ENCODE data around the gene MSI2.

MSI2 gene

DNA sequence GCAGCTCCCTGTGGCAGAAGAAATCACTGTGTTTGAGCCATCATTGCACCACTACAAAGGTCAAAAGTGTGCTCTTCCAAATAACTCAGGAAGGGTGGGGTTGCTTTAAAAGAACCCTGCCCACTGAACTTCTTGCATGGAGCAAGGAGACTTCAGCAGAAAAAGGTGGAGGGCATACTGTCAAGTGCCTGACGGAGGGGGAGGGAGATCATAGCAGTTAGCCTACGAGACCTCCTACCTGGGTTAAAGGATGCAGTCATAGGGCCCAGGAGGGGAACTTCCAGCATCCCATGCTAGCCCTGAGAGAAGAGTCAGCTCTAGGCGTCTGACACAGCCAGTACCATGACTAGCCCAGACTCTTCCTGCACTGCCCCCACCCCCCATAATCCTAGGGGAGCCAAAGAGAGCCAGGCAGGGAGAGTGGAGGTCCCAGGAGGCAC, 45.3 kb upstream of the MSI2 start:
- no peak overlapping the region for H2BK120ac ChIP-seq (ENCODE audit: low read depth, low read length)
- H3K27ac ChIP-seq (replicated peaks; ENCODE audit: low read length): no peak overlapping the region
- no peaks in the 10 kb centered on the region for H3K36me3 ChIP-seq (replicated peaks in 1 of 2; ENCODE audit: control insufficient read depth in 2 of 2, insufficient read depth in 2 of 2, low read length in 2 of 2)
- H3K23ac ChIP-seq (ENCODE audit: low read depth, low read length, poor library complexity): no peak overlapping the region
- H4K8ac ChIP-seq (ENCODE audit: low read depth, low read length): no peak overlapping the region
- DNase-seq (ENCODE audit: low spot score): no peak
- H3K4me1 ChIP-seq (ENCODE audit: control insufficient read depth in 2 of 2, insufficient read depth in 1 of 2, low read depth in 1 of 2, low read length in 2 of 2): peaks cover 9 to 11% of the 10 kb centered on the region in 2 donors
- no peak overlapping the region for H3K4me3 ChIP-seq (ENCODE audit: low read length in 2 of 2)
- H2AK5ac ChIP-seq (ENCODE audit: low read depth, low read length): no peak overlapping the region
- H3K4ac ChIP-seq (ENCODE audit: low read length): no peak overlapping the region
- peaks cover 2 to 6% of the 10 kb centered on the region in 2 donors for H3K9me3 ChIP-seq (replicated peaks in 1 of 2; ENCODE audit: control insufficient read depth in 2 of 2, insufficient read depth in 1 of 2, low read depth in 1 of 2, low read length in 2 of 2)
- H4K91ac ChIP-seq (ENCODE audit: low read depth, low read length, poor library complexity): no peak overlapping the region
- H3K9ac ChIP-seq (ENCODE audit: low read depth, low read length, poor library complexity): no peak overlapping the region
- no peak overlapping the region for H2BK5ac ChIP-seq (ENCODE audit: low read length)
- no CpG with 5 or more reads among the region's 3 CpGs for WGBS, 2 donors (ENCODE audit: extremely low coverage in 2 of 2, insufficient read length in 2 of 2, insufficient replicate concordance in 1 of 2)
- no peaks in the 10 kb centered on the region for H3K27me3 ChIP-seq (ENCODE audit: control insufficient read depth in 3 of 3, insufficient read depth in 3 of 3, low read depth in 1 of 3, low read length in 3 of 3)
- no peak overlapping the region for H2BK15ac ChIP-seq (ENCODE audit: low read length)
- no peak overlapping the region for H3K4me2 ChIP-seq (ENCODE audit: insufficient read depth, low read length, poor library complexity, severe bottlenecking)
- no peak overlapping the region for H2BK12ac ChIP-seq (ENCODE audit: low read length)
- no peak overlapping the region for H2AFZ ChIP-seq (ENCODE audit: low read length)
- H3K79me1 ChIP-seq (ENCODE audit: low read depth, low read length): no peaks in the 10 kb centered on the region
- no peak overlapping the region for H3K18ac ChIP-seq (ENCODE audit: low read length)
- H3K14ac ChIP-seq (ENCODE audit: low read length): no peak overlapping the region

DNA sequence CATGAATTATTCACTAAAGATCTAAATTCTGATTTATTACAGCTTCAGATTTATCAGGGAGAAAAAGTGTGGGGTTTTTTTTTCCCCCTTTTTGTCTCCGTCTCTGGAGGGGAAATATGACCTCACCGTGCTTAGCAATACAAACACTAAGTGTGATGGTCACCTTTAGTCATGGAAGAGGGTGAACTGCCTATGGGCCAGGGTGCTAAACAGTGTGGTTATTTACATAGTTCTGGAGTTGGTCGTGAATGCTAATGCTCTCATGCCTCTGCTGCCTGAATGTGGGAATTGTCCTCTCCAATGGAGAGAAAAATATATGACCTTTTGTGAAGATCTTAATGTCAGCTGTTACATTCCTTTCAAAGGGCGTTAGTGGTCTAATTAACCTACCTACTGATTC, 44.8 kb upstream of the MSI2 start:
- no peak overlapping the region for H3K23ac ChIP-seq (ENCODE audit: low read depth, low read length, poor library complexity)
- peaks cover 9 to 11% of the 10 kb centered on the region in 2 donors for H3K4me1 ChIP-seq (ENCODE audit: control insufficient read depth in 2 of 2, insufficient read depth in 1 of 2, low read depth in 1 of 2, low read length in 2 of 2)
- no peaks in the 10 kb centered on the region for H3K79me1 ChIP-seq (ENCODE audit: low read depth, low read length)
- no peak overlapping the region for H2AFZ ChIP-seq (ENCODE audit: low read length)
- no peak overlapping the region for H2BK5ac ChIP-seq (ENCODE audit: low read length)
- no peak overlapping the region for H3K27ac ChIP-seq (replicated peaks; ENCODE audit: low read length)
- H4K8ac ChIP-seq (ENCODE audit: low read depth, low read length): no peak overlapping the region
- H3K36me3 ChIP-seq (replicated peaks in 1 of 2; ENCODE audit: control insufficient read depth in 2 of 2, insufficient read depth in 2 of 2, low read length in 2 of 2): no peaks in the 10 kb centered on the region
- no peak overlapping the region for H2BK15ac ChIP-seq (ENCODE audit: low read length)
- H2AK5ac ChIP-seq (ENCODE audit: low read depth, low read length): no peak overlapping the region
- no peak overlapping the region for H3K4me2 ChIP-seq (ENCODE audit: insufficient read depth, low read length, poor library complexity, severe bottlenecking)
- H4K91ac ChIP-seq (ENCODE audit: low read depth, low read length, poor library complexity): no peak overlapping the region
- peaks cover 2 to 6% of the 10 kb centered on the region in 2 donors for H3K9me3 ChIP-seq (replicated peaks in 1 of 2; ENCODE audit: control insufficient read depth in 2 of 2, insufficient read depth in 1 of 2, low read depth in 1 of 2, low read length in 2 of 2)
- H2BK120ac ChIP-seq (ENCODE audit: low read depth, low read length): no peak overlapping the region
- no peak overlapping the region for H3K18ac ChIP-seq (ENCODE audit: low read length)
- no peak for DNase-seq (ENCODE audit: low spot score)
- no peak overlapping the region for H3K9ac ChIP-seq (ENCODE audit: low read depth, low read length, poor library complexity)
- no peak overlapping the region for H3K14ac ChIP-seq (ENCODE audit: low read length)
- no peak overlapping the region for H2BK12ac ChIP-seq (ENCODE audit: low read length)
- no CpG with 5 or more reads among the region's 4 CpGs for WGBS, 2 donors (ENCODE audit: extremely low coverage in 2 of 2, insufficient read length in 2 of 2, insufficient replicate concordance in 1 of 2)
- no peaks in the 10 kb centered on the region for H3K27me3 ChIP-seq (ENCODE audit: control insufficient read depth in 3 of 3, insufficient read depth in 3 of 3, low read depth in 1 of 3, low read length in 3 of 3)
- no peak overlapping the region for H3K4ac ChIP-seq (ENCODE audit: low read length)
- H3K4me3 ChIP-seq (ENCODE audit: low read length in 2 of 2): no peak overlapping the region

DNA sequence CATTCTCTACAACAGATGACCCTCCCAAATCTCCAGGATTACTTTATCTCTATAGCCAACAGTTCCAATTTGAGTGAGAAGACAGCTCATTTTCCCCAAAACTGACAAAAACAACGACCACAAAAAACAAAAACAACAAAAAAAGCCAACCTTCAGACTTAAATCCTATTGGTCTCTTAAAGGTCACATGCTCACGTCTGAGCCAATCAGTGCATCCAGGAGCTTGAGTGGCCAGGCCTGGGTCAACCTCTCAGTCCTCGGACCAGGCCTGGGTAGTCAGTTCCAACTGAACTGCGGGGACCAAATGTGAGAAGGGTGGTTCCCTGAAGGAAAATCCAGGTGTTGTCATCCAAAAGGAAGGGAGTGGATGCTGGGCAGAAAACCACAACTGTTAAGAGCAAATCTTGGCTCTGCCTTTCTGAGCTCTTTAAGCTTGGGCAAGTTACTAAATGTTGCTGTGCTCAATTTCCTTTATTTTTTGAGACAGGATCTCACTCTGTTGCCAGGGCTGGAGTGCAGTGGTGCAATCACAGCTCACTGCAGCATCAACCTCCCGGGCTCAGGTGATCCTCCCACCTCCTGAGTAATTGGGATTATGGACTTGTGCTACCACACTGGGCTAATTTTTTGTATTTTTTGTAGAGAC, 43.0 kb upstream of the MSI2 start:
- Histone ChIP-seq H3K18ac (ENCODE audit: low read length) (no peak overlapping the region), H3K27ac (replicated peaks; ENCODE audit: low read length) (no peak overlapping the region), H3K9ac (ENCODE audit: low read depth, low read length, poor library complexity) (no peak overlapping the region)

DNA sequence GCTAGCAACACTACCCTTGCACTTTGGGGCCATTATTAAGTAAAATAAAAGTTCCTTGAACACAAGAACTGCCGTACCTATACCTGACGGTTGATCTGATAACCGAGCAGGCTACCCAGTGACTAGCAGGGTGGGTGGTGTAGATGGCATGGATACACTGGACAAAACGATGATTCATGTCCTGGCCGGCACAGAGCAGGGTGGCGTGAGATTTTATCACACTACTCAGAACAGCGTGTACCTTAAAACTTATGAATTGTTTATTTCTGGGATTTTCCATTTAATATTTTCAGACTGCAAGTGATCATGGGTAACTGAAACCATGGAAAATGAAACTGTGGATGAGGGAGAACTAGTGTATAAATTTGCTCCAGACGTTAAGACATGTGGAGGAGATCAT, 41.0 kb upstream of the MSI2 start:
- no CpG with 5 or more reads among the region's 8 CpGs for WGBS, 2 donors (ENCODE audit: extremely low coverage in 2 of 2, insufficient read length in 2 of 2, insufficient replicate concordance in 1 of 2)

More for the DNA sequence above, 43.0 kb upstream of the MSI2 start:
- Histone ChIP-seq H3K4ac (ENCODE audit: low read length) (no peak overlapping the region), H3K23ac (ENCODE audit: low read depth, low read length, poor library complexity) (no peak overlapping the region), H4K8ac (ENCODE audit: low read depth, low read length) (no peak overlapping the region), H2BK12ac (ENCODE audit: low read length) (no peak overlapping the region), H2BK120ac (ENCODE audit: low read depth, low read length) (no peak overlapping the region), H3K27me3 (ENCODE audit: control insufficient read depth in 3 of 3, insufficient read depth in 3 of 3, low read depth in 1 of 3, low read length in 3 of 3) (no peaks in the 10 kb centered on the region), H3K14ac (ENCODE audit: low read length) (no peak overlapping the region), H2AK5ac (ENCODE audit: low read depth, low read length) (no peak overlapping the region), H3K9me3 (replicated peaks in 1 of 2; ENCODE audit: control insufficient read depth in 2 of 2, insufficient read depth in 1 of 2, low read depth in 1 of 2, low read length in 2 of 2) (peaks cover 2 to 3% of the 10 kb centered on the region in 2 donors), H2AFZ (ENCODE audit: low read length) (no peak overlapping the region), H3K4me3 (ENCODE audit: low read length in 2 of 2) (no peak overlapping the region), H3K79me1 (ENCODE audit: low read depth, low read length) (no peaks in the 10 kb centered on the region), H3K36me3 (replicated peaks in 1 of 2; ENCODE audit: control insufficient read depth in 2 of 2, insufficient read depth in 2 of 2, low read length in 2 of 2) (no peaks in the 10 kb centered on the region), H3K4me2 (ENCODE audit: insufficient read depth, low read length, poor library complexity, severe bottlenecking) (no peak overlapping the region), H2BK15ac (ENCODE audit: low read length) (no peak overlapping the region), H3K4me1 (ENCODE audit: control insufficient read depth in 2 of 2, insufficient read depth in 1 of 2, low read depth in 1 of 2, low read length in 2 of 2) (peaks cover 9 to 11% of the 10 kb centered on the region in 2 donors), H4K91ac (ENCODE audit: low read depth, low read length, poor library complexity) (no peak overlapping the region), H2BK5ac (ENCODE audit: low read length) (no peak overlapping the region)
- DNase-seq (ENCODE audit: low spot score): no peak
- no CpG with 5 or more reads among the region's 5 CpGs for WGBS, 2 donors (ENCODE audit: extremely low coverage in 2 of 2, insufficient read length in 2 of 2, insufficient replicate concordance in 1 of 2)

More for the DNA sequence above, 41.0 kb upstream of the MSI2 start:
- no peak overlapping the region for H3K23ac ChIP-seq (ENCODE audit: low read depth, low read length, poor library complexity)
- H3K18ac ChIP-seq (ENCODE audit: low read length): no peak overlapping the region
- no peak overlapping the region for H3K4me3 ChIP-seq (ENCODE audit: low read length in 2 of 2)
- no peaks in the 10 kb centered on the region for H3K79me1 ChIP-seq (ENCODE audit: low read depth, low read length)
- H2BK12ac ChIP-seq (ENCODE audit: low read length): no peak overlapping the region
- H4K8ac ChIP-seq (ENCODE audit: low read depth, low read length): no peak overlapping the region
- H2AFZ ChIP-seq (ENCODE audit: low read length): no peak overlapping the region
- no peak overlapping the region for H2BK5ac ChIP-seq (ENCODE audit: low read length)
- H3K9ac ChIP-seq (ENCODE audit: low read depth, low read length, poor library complexity): no peak overlapping the region
- H3K4me1 ChIP-seq (ENCODE audit: control insufficient read depth in 2 of 2, insufficient read depth in 1 of 2, low read depth in 1 of 2, low read length in 2 of 2): peaks cover 9 to 11% of the 10 kb centered on the region in 2 donors
- no peak overlapping the region for H2AK5ac ChIP-seq (ENCODE audit: low read depth, low read length)
- H2BK15ac ChIP-seq (ENCODE audit: low read length): no peak overlapping the region
- H3K9me3 ChIP-seq (replicated peaks in 1 of 2; ENCODE audit: control insufficient read depth in 2 of 2, insufficient read depth in 1 of 2, low read depth in 1 of 2, low read length in 2 of 2): peaks cover 0 to 2% of the 10 kb centered on the region in 2 donors
- H3K27me3 ChIP-seq (ENCODE audit: control insufficient read depth in 3 of 3, insufficient read depth in 3 of 3, low read depth in 1 of 3, low read length in 3 of 3): no peaks in the 10 kb centered on the region
- H3K4ac ChIP-seq (ENCODE audit: low read length): no peak overlapping the region
- H2BK120ac ChIP-seq (ENCODE audit: low read depth, low read length): no peak overlapping the region
- no peak for DNase-seq (ENCODE audit: low spot score)
- no peak overlapping the region for H3K4me2 ChIP-seq (ENCODE audit: insufficient read depth, low read length, poor library complexity, severe bottlenecking)
- H3K27ac ChIP-seq (replicated peaks; ENCODE audit: low read length): no peak overlapping the region
- no peaks in the 10 kb centered on the region for H3K36me3 ChIP-seq (replicated peaks in 1 of 2; ENCODE audit: control insufficient read depth in 2 of 2, insufficient read depth in 2 of 2, low read length in 2 of 2)
- no peak overlapping the region for H3K14ac ChIP-seq (ENCODE audit: low read length)
- no peak overlapping the region for H4K91ac ChIP-seq (ENCODE audit: low read depth, low read length, poor library complexity)

Data from neuronal stem cell (in vitro differentiated cells).